ENCODE results near the gene TM7SF3. TPM values are rescaled to one million over a fixed set of nuclear protein-coding genes. Genes with fewer than 3 reads are reported as not detected.
A peak's percentile ranks its signal among the peaks of the same experiment; 100 is the strongest.
"Not testable (repeated sequence)": the region's sequence is repeated elsewhere in the genome, so short reads cannot be mapped to it uniquely, and the experiment has no call there.

TM7SF3 gene
- total RNA-seq, 1 donor from 2014 or later = 43.8 TPM

DNA sequence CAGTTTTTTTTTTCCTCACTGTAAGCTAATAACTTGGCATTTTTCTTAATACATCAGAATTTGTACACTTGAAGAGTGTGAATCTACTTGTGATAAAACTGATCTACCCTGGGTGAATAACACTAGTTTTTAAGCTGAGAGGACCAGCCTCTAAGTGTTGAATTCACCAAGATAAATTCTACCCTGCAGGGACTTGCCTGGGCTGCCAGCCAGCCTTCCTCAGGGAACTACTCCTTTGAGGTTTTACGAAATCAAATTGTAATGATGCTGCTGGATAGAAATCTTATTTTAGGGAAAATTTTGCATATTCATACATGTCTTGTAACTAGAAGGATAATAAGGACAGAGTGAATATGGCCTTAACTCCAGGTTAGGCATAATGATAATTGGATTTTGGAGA lies 10.1 kb upstream of the TM7SF3 start:
- Mint-ChIP-seq H3K36me3 (ENCODE audit: low read depth) (peaks cover 17% of the 10 kb centered on the region), H3K9me3 (ENCODE audit: low read depth) (no peaks in the 10 kb centered on the region), H3K4me3 (ENCODE audit: unreplicated experiment) (peak overlapping the region; percentile 24), H3K27ac (ENCODE audit: unreplicated experiment) (no peak overlapping the region), H3K4me1 (ENCODE audit: low read depth) (peaks cover 47% of the 10 kb centered on the region), H3K27me3 (ENCODE audit: low read depth) (no peaks in the 10 kb centered on the region)
- TF ChIP-seq, protein P1, sequence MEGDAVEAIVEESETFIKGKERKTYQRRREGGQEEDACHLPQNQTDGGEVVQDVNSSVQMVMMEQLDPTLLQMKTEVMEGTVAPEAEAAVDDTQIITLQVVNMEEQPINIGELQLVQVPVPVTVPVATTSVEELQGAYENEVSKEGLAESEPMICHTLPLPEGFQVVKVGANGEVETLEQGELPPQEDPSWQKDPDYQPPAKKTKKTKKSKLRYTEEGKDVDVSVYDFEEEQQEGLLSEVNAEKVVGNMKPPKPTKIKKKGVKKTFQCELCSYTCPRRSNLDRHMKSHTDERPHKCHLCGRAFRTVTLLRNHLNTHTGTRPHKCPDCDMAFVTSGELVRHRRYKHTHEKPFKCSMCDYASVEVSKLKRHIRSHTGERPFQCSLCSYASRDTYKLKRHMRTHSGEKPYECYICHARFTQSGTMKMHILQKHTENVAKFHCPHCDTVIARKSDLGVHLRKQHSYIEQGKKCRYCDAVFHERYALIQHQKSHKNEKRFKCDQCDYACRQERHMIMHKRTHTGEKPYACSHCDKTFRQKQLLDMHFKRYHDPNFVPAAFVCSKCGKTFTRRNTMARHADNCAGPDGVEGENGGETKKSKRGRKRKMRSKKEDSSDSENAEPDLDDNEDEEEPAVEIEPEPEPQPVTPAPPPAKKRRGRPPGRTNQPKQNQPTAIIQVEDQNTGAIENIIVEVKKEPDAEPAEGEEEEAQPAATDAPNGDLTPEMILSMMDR (IDR thresholded peaks at IDR 0.05) = no peak
- DNase-seq (ENCODE audit: low spot score) = no peak

DNA sequence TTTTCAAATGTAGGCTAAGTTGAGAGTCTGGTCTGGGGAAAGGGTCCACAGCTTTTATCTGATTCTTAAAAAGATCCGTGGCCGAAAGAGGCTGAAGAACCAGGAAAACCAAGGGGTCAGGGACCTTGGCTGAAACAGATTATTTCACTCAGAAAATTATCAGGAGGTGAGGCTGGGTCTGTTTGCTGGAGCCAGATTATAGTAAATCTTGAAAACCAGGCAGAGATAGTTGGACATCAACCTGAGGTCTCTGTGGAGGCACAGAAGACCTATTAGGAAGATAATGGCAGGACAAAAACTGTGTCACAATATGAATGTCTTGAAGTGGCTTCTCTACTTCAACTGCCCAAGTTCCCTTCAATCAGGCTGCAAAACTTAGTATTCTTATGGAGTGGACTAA lies 6.6 kb upstream of the TM7SF3 start:
- H3K9me3 Mint-ChIP-seq (ENCODE audit: low read depth) = no peaks in the 10 kb centered on the region
- no peak overlapping the region for H3K27ac Mint-ChIP-seq (ENCODE audit: unreplicated experiment)
- DNase-seq (ENCODE audit: low spot score) = no peak
- no peaks in the 10 kb centered on the region for H3K27me3 Mint-ChIP-seq (ENCODE audit: low read depth)
- H3K36me3 Mint-ChIP-seq (ENCODE audit: low read depth) = no peaks in the 10 kb centered on the region
- peaks cover 43% of the 10 kb centered on the region for H3K4me1 Mint-ChIP-seq (ENCODE audit: low read depth)
- H3K4me3 Mint-ChIP-seq (ENCODE audit: unreplicated experiment) = no peak overlapping the region
- TF ChIP-seq, protein P1 (IDR thresholded peaks at IDR 0.05) = no peak

DNA sequence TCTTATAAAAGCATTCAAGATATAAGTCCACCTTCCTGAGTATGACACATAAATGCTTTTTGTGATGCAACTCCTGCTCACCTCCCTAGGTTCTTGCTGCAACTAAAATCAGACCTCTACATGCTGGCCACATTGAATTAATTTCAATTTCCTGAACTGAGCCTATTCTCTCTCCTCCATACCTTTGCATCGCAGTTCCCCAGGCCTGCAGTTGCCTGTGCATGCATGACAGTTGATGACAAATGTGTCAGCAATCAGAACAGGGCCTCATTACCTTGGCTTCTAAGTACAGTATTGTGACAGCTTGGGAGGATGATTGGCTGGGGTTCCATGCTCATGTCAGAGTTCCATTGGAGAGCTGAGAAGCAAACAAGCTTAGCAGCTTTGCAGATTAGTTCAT lies 3.9 kb upstream of the TM7SF3 start:
- TF ChIP-seq, protein P1 (IDR thresholded peaks at IDR 0.05) = no peak
- Mint-ChIP-seq H3K27me3 (ENCODE audit: low read depth) (no peaks in the 10 kb centered on the region), H3K36me3 (ENCODE audit: low read depth) (no peaks in the 10 kb centered on the region), H3K4me3 (ENCODE audit: unreplicated experiment) (no peak overlapping the region), H3K9me3 (ENCODE audit: low read depth) (no peaks in the 10 kb centered on the region), H3K27ac (ENCODE audit: unreplicated experiment) (no peak overlapping the region), H3K4me1 (ENCODE audit: low read depth) (peaks cover 35% of the 10 kb centered on the region)
- no peak for DNase-seq (ENCODE audit: low spot score)

DNA sequence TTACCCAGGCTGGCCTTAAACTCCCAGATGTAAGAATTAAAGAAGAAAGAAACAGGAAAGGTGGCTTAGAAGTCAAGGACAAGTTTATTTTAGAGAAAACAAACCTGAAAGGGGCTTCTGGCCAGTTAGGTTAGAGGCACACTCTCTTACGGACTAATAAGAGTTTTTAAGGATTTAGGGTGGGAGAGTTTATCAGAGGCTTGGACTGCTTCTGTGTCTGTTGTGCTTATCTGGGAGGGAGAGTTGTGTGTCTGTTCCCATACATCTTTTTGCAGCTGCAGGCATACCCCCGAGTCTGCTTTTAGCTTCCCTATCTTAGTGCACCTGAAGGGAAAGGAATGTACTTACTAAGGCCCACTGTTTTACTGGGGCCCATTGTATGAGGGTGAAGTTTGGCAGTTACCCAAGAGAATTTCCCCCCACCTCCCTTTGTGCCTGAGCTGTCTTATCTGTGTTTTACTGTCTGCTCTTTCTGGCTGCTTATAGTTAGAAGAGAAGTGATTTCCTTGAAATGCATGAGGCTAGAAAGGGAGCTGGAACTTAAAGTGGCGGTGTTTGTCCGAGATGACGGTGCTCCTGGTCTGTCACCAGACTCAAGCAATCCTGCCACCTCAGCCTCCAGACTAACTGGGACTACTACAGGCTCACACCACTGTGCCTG lies 3.1 kb upstream of the TM7SF3 start:
- peaks cover 34% of the 10 kb centered on the region for H3K4me1 Mint-ChIP-seq (ENCODE audit: low read depth)
- not testable (repeated sequence) for H3K27ac Mint-ChIP-seq (ENCODE audit: unreplicated experiment); DNase-seq (ENCODE audit: low spot score); H3K9me3 Mint-ChIP-seq (ENCODE audit: low read depth); H3K4me3 Mint-ChIP-seq (ENCODE audit: unreplicated experiment); H3K36me3 Mint-ChIP-seq (ENCODE audit: low read depth); H3K27me3 Mint-ChIP-seq (ENCODE audit: low read depth)

DNA sequence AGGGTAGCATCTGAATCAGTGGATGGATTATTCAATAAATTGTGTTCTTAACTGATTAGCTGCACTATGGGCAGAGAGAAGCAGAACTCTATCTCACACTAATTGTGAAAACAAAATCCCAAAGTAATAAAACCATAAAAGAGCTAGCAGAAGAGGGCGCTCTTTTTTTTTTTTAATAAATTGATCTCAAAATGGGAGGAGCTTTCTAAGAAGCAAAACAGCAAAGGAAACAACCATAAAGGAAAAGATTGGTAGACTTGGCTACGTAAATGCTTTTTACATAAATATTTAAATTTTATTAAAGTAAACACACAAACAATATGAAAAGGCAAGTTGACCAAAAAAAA lies 1.5 kb upstream of the TM7SF3 start:
- Mint-ChIP-seq H3K4me1 (ENCODE audit: low read depth) (peaks cover 41% of the 10 kb centered on the region), H3K9me3 (ENCODE audit: low read depth) (no peaks in the 10 kb centered on the region), H3K36me3 (ENCODE audit: low read depth) (no peaks in the 10 kb centered on the region), H3K4me3 (ENCODE audit: unreplicated experiment) (no peak overlapping the region), H3K27ac (ENCODE audit: unreplicated experiment) (no peak overlapping the region), H3K27me3 (ENCODE audit: low read depth) (no peaks in the 10 kb centered on the region)
- TF ChIP-seq, protein P1 (IDR thresholded peaks at IDR 0.05) = peak; percentile 83
- no peak for DNase-seq (ENCODE audit: low spot score)
